ENCODE measurements around the gene FBXL16.

FBXL16 gene

DNA sequence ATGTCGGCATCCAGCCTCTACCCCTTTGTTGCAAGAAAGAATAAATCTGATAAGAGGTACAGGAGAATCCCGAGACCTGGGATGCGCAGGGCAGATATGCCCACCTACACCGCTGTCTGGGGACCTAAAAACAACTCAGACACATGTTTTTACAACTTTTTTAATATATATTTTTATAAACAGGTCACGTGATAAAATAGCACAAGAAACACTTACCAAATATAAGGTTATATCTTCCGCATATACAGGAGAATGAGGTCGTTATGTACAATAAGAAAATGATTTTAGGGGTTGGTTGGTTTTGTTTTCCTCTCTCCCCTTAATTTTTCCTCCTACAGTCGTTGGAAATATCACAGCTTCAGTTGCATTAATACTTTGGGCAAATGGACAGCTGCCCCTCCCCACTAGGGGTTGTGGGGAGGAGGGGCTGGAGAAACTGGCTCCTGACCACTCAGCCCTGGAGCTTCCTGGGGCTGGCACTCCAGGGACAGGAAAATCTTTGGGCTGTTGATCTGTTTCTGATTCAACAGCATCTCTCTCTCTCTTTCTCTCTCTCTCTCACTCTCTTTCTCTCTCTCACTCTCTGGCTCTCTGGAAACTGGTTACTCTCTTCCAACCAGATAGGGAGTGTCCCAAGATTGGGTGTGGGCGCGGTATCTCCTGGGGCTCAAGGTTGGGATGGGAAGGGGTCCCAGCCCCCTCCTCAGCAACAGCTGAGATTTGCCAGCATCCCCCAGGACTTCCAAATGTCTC lies 13.1 kb downstream of the FBXL16 start (continued):
- TF ChIP-seq, protein P1, sequence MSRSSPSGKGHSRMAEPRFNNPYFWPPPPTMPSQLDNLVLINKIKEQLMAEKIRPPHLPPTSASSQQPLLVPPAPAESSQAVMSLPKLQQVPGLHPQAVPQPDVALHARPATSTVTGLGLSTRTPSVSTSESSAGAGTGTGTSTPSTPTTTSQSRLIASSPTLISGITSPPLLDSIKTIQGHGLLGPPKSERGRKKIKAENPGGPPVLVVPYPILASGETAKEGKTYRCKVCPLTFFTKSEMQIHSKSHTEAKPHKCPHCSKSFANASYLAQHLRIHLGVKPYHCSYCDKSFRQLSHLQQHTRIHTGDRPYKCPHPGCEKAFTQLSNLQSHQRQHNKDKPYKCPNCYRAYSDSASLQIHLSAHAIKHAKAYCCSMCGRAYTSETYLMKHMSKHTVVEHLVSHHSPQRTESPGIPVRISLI (tag by site-specific recombination; IDR thresholded peaks at IDR 0.05): no peak
- TF ChIP-seq ZNF175 (tag by site-specific recombination; IDR thresholded peaks at IDR 0.05) (no peak), TRIM28 (IDR thresholded peaks at IDR 0.05; ENCODE audit: borderline replicate concordance, low read length) (no peak), ZNF501 (tag by site-specific recombination; IDR thresholded peaks at IDR 0.05) (no peak), ZNF596 (tag by site-specific recombination; IDR thresholded peaks at IDR 0.05) (peak; percentile 97), ZNF600 (tag by site-specific recombination; IDR thresholded peaks at IDR 0.05) (no peak), ZNF837 (tag by site-specific recombination; IDR thresholded peaks at IDR 0.05) (no peak), SCRT2 (tag by site-specific recombination; IDR thresholded peaks at IDR 0.05) (0 out of 2 replicates have a peak, but pooled peaks have one; percentile 36), ZNF341 (tag by site-specific recombination; IDR thresholded peaks at IDR 0.05; ENCODE audit: low read depth) (no peak), ZNF221 (tag by site-specific recombination; IDR thresholded peaks at IDR 0.05; ENCODE audit: borderline replicate concordance) (no peak), ZNF768 (tag by site-specific recombination; IDR thresholded peaks at IDR 0.05) (no peak), ZNF654 (tag by site-specific recombination; IDR thresholded peaks at IDR 0.05; ENCODE audit: low read depth) (no peak), ZBTB7A (tag by site-specific recombination; IDR thresholded peaks at IDR 0.05; ENCODE audit: low read depth) (no peak), IKZF3 (tag by site-specific recombination; IDR thresholded peaks at IDR 0.05) (0 out of 2 replicates have a peak, but pooled peaks have one; percentile 23), ZIC2 (tag by site-specific recombination; IDR thresholded peaks at IDR 0.05) (no peak), ZBTB8A (tag by site-specific recombination; IDR thresholded peaks at IDR 0.05) (no peak), KLF8 (tag by site-specific recombination; IDR thresholded peaks at IDR 0.05) (no peak), ZNF555 (tag by site-specific recombination; conservative IDR thresholded peaks at IDR 0.05) (no peak), ZNF660 (tag by site-specific recombination; IDR thresholded peaks at IDR 0.05) (no peak)
- TF ChIP-seq, protein P2, sequence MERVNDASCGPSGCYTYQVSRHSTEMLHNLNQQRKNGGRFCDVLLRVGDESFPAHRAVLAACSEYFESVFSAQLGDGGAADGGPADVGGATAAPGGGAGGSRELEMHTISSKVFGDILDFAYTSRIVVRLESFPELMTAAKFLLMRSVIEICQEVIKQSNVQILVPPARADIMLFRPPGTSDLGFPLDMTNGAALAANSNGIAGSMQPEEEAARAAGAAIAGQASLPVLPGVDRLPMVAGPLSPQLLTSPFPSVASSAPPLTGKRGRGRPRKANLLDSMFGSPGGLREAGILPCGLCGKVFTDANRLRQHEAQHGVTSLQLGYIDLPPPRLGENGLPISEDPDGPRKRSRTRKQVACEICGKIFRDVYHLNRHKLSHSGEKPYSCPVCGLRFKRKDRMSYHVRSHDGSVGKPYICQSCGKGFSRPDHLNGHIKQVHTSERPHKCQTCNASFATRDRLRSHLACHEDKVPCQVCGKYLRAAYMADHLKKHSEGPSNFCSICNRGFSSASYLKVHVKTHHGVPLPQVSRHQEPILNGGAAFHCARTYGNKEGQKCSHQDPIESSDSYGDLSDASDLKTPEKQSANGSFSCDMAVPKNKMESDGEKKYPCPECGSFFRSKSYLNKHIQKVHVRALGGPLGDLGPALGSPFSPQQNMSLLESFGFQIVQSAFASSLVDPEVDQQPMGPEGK (tag by site-specific recombination; IDR thresholded peaks at IDR 0.05): peak; percentile 27; the same call in 1 of the 2 replicates
- TF ChIP-seq, protein P3, sequence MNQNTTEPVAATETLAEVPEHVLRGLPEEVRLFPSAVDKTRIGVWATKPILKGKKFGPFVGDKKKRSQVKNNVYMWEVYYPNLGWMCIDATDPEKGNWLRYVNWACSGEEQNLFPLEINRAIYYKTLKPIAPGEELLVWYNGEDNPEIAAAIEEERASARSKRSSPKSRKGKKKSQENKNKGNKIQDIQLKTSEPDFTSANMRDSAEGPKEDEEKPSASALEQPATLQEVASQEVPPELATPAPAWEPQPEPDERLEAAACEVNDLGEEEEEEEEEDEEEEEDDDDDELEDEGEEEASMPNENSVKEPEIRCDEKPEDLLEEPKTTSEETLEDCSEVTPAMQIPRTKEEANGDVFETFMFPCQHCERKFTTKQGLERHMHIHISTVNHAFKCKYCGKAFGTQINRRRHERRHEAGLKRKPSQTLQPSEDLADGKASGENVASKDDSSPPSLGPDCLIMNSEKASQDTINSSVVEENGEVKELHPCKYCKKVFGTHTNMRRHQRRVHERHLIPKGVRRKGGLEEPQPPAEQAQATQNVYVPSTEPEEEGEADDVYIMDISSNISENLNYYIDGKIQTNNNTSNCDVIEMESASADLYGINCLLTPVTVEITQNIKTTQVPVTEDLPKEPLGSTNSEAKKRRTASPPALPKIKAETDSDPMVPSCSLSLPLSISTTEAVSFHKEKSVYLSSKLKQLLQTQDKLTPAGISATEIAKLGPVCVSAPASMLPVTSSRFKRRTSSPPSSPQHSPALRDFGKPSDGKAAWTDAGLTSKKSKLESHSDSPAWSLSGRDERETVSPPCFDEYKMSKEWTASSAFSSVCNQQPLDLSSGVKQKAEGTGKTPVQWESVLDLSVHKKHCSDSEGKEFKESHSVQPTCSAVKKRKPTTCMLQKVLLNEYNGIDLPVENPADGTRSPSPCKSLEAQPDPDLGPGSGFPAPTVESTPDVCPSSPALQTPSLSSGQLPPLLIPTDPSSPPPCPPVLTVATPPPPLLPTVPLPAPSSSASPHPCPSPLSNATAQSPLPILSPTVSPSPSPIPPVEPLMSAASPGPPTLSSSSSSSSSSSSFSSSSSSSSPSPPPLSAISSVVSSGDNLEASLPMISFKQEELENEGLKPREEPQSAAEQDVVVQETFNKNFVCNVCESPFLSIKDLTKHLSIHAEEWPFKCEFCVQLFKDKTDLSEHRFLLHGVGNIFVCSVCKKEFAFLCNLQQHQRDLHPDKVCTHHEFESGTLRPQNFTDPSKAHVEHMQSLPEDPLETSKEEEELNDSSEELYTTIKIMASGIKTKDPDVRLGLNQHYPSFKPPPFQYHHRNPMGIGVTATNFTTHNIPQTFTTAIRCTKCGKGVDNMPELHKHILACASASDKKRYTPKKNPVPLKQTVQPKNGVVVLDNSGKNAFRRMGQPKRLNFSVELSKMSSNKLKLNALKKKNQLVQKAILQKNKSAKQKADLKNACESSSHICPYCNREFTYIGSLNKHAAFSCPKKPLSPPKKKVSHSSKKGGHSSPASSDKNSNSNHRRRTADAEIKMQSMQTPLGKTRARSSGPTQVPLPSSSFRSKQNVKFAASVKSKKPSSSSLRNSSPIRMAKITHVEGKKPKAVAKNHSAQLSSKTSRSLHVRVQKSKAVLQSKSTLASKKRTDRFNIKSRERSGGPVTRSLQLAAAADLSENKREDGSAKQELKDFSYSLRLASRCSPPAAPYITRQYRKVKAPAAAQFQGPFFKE (tag by site-specific recombination; IDR thresholded peaks at IDR 0.05; ENCODE audit: borderline replicate concordance): no peak
- TF ChIP-seq, protein P4, sequence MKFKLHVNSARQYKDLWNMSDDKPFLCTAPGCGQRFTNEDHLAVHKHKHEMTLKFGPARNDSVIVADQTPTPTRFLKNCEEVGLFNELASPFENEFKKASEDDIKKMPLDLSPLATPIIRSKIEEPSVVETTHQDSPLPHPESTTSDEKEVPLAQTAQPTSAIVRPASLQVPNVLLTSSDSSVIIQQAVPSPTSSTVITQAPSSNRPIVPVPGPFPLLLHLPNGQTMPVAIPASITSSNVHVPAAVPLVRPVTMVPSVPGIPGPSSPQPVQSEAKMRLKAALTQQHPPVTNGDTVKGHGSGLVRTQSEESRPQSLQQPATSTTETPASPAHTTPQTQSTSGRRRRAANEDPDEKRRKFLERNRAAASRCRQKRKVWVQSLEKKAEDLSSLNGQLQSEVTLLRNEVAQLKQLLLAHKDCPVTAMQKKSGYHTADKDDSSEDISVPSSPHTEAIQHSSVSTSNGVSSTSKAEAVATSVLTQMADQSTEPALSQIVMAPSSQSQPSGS (tag by site-specific recombination; IDR thresholded peaks at IDR 0.05; ENCODE audit: low read depth): no peak
- TF ChIP-seq, protein P5, sequence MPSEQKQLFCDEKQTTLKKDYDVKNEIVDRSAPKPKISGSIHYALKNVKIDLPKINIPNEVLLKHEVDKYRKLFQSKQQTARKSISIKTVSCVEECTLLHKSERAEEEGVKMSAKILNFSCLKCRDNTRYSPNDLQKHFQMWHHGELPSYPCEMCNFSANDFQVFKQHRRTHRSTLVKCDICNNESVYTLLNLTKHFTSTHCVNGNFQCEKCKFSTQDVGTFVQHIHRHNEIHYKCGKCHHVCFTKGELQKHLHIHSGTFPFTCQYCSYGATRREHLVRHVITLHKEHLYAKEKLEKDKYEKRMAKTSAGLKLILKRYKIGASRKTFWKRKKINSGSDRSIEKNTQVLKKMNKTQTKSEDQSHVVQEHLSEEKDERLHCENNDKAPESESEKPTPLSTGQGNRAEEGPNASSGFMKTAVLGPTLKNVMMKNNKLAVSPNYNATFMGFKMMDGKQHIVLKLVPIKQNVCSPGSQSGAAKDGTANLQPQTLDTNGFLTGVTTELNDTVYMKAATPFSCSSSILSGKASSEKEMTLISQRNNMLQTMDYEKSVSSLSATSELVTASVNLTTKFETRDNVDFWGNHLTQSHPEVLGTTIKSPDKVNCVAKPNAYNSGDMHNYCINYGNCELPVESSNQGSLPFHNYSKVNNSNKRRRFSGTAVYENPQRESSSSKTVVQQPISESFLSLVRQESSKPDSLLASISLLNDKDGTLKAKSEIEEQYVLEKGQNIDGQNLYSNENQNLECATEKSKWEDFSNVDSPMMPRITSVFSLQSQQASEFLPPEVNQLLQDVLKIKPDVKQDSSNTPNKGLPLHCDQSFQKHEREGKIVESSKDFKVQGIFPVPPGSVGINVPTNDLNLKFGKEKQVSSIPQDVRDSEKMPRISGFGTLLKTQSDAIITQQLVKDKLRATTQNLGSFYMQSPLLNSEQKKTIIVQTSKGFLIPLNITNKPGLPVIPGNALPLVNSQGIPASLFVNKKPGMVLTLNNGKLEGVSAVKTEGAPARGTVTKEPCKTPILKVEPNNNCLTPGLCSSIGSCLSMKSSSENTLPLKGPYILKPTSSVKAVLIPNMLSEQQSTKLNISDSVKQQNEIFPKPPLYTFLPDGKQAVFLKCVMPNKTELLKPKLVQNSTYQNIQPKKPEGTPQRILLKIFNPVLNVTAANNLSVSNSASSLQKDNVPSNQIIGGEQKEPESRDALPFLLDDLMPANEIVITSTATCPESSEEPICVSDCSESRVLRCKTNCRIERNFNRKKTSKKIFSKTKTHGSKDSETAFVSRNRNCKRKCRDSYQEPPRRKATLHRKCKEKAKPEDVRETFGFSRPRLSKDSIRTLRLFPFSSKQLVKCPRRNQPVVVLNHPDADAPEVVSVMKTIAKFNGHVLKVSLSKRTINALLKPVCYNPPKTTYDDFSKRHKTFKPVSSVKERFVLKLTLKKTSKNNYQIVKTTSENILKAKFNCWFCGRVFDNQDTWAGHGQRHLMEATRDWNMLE (tag by site-specific recombination; conservative IDR thresholded peaks at IDR 0.05; ENCODE audit: low read depth): no peak

All from HEK293 (cell line).